K562 (cell line): ENCODE measurements around the gene ITGB6.

Source experiments
- ETV1 ChIP-seq: fragments of 450-650 bp; conservative IDR thresholded peaks from 2 replicates; pipeline ENCODE4 v1.6.1; 2016; ENCODE audit warnings: missing genetic modification characterization, control low read depth, low read depth, missing compliant biosample characterization
- MTA3 ChIP-seq: fragments of 450-650 bp; formaldehyde crosslinking; IDR thresholded peaks from 2 replicates; pipeline ENCODE4 v1.6.1; 2017; ENCODE audit warnings: mild to moderate bottlenecking, borderline replicate concordance
- RBM17 ChIP-seq: fragments of 200-400 bp; formaldehyde crosslinking; IDR thresholded peaks from 2 replicates; pipeline ENCODE4 v1.6.1; 2017; ENCODE audit warnings: low read depth, mild to moderate bottlenecking, low read length, borderline replicate concordance
- SMC3 ChIP-seq: conservative IDR thresholded peaks from 2 replicates; pipeline ENCODE4 v1.6.1; 2011; ENCODE audit warnings: low read depth, low read length, improper control_type of control experiment; ENCODE audit not compliant: insufficient read depth
- USF2 ChIP-seq: sonication (generic); formaldehyde crosslinking; IDR thresholded peaks from 2 replicates; pipeline ENCODE4 v1.5.0; 2020; ENCODE audit warnings: missing genetic modification reagents
- ZBTB2 ChIP-seq: fragments of 450-650 bp; IDR thresholded peaks from 2 replicates; pipeline ENCODE4 v1.6.1; 2016; ENCODE audit warnings: antibody characterized with exemption
- ZBTB8A ChIP-seq: fragments of 450-650 bp; IDR thresholded peaks from 2 replicates; pipeline ENCODE4 v1.6.1; 2018; ENCODE audit warnings: mild to moderate bottlenecking, moderate library complexity; ENCODE audit not compliant: partially characterized antibody
- ZNF280B ChIP-seq: fragments of 250-450 bp; sonication (Bioruptor Pico); IDR thresholded peaks from 2 replicates; pipeline ENCODE4 v1.5.1; 2021; ENCODE audit warnings: mild to moderate bottlenecking
- ZNF589 ChIP-seq: fragments of 200-800 bp; sonication (Bioruptor generic); IDR thresholded peaks from 2 replicates; pipeline ENCODE4 v1.6.1; 2016; ENCODE audit warnings: low read depth, missing genetic modification characterization, missing compliant biosample characterization

GRCh38 chr2:160063271-160063670, 136.8 kb downstream of the ITGB6 start:
- TF ChIP-seq ETV1 (tag) (no peak), ZBTB2 (no peak), SMC3 (no peak), ZBTB8A (no peak), MTA3 (no peak), ZNF280B (CRISPR knock-in tag) (no peak), ZNF589 (no peak), USF2 (no peak), RBM17 (no peak)
